GM12891 (cell line): ENCODE results near the gene PCBP3.
"Not testable (repeated sequence)": the region's sequence is repeated elsewhere in the genome, so short reads cannot be mapped to it uniquely, and the experiment has no call there.

Experiments used
- DNase-seq: peaks from one replicate; pipeline ENCODE4 v3.0.0; 2011; ENCODE audit warnings: low spot score; ENCODE audit not compliant: insufficient read length
- FAIRE-seq: peaks from 2 replicates; lab custom pipeline; 2011; peaks lifted over from hg19 to GRCh38; lab: Jason Lieb, UNC
- PAX5 ChIP-seq: IDR thresholded peaks from 2 replicates; pipeline ENCODE4 v1.6.1; 2011; ENCODE audit warnings: low read length, moderate library complexity, mild to moderate bottlenecking; ENCODE audit not compliant: insufficient read depth, severe bottlenecking
- POLR2A ChIP-seq: IDR thresholded peaks from 2 replicates; pipeline ENCODE4 v1.6.1; 2011; ENCODE audit warnings: low read depth, low read length, control low read depth
- POLR2AphosphoS5 ChIP-seq: IDR thresholded peaks from 2 replicates; pipeline ENCODE4 v1.6.1; 2011; ENCODE audit warnings: low read depth, low read length, control low read depth
- POU2F2 ChIP-seq: IDR thresholded peaks from 2 replicates; pipeline ENCODE4 v1.6.1; 2011; ENCODE audit warnings: low read depth, mild to moderate bottlenecking, control low read depth, low read length, moderate library complexity
- SPI1 ChIP-seq: IDR thresholded peaks from 2 replicates; pipeline ENCODE4 v1.6.1; 2011; ENCODE audit warnings: low read depth, low read length, control low read depth
- TAF1 ChIP-seq: IDR thresholded peaks from 2 replicates; pipeline ENCODE4 v1.6.1; 2011; ENCODE audit warnings: low read depth, low read length, control low read depth

Gene PCBP3

GRCh38 chr21:45892156-45892915 is 248.8 kb downstream of the PCBP3 start:
- FAIRE-seq (no peak), DNase-seq (no peak)
- TF ChIP-seq POU2F2 (no peak), POLR2AphosphoS5 (no peak), POLR2A (no peak), SPI1 (no peak), TAF1 (no peak), PAX5 (no peak)

GRCh38 chr21:45892916-45893739 is 249.6 kb downstream of the PCBP3 start:
- DNase-seq (no peak), FAIRE-seq (no peak)
- TF ChIP-seq POLR2A (no peak), POLR2AphosphoS5 (no peak), PAX5 (no peak), POU2F2 (no peak), SPI1 (no peak), TAF1 (no peak)

DNA sequence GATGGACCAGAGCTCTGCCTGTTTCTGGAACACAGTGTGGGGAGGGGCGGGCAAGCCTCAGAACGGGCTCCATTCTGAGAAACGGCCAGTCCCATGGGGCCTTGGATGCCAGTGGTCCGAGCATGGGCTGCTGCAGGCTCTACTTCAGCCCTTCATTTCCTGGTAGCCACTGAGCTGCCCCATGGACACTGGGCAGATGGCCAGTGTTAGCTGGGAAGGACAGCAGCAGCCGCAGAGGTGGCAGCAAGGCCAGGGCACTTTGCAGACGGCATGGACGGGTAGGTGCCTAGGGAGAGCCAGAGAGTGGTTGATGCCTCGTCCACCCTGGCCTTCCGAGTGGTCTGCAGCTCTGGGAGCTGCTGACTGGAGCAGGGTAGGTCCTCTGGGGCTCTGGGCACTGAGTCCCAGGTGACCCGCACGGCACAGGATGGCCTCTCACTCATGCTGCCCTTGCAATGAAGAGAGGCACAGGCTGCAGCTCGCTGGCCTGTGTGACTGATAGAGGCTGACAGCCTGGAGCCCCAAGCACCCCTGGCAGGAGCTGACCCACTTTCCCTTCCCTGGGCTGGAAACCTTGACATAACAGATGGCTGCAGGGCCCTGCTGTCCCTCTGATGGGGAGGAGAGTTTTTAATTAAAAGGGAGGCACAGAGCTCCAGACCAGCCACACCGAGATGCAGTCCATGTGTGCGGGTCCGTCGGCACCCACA is 250.4 kb downstream of the PCBP3 start:
- TF ChIP-seq SPI1 = no peak
- no peak for TF ChIP-seq POLR2A
- no peak for TF ChIP-seq TAF1
- TF ChIP-seq POU2F2 = no peak
- TF ChIP-seq POLR2AphosphoS5 = no peak
- no peak for TF ChIP-seq PAX5
- DNase-seq = no peak
- FAIRE-seq = no peak

DNA sequence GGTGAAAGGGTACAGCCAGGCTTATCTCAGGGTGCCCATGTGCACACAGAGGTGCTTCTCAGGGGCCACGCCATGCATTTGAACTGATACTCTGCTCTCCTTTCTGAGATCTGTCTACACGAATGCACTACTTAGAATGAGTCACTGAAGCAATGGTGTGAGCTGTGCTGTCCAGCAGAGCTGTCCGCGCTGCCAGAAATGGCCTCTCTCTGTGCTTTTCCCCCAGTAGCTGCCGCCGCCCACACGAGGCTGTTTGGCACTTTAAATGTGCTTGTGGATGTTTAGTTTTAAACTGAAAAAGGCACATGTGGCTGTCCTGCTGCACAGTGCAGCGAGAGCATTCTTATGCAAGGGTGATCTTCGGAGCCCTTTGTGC is 250.9 kb downstream of the PCBP3 start:
- FAIRE-seq = no peak
- DNase-seq = no peak

GRCh38 chr21:45894906-45895777 is 251.6 kb downstream of the PCBP3 start:
- FAIRE-seq = no peak
- no peak for DNase-seq
- no peak for TF ChIP-seq PAX5
- TF ChIP-seq SPI1 = no peak
- no peak for TF ChIP-seq POLR2AphosphoS5
- no peak for TF ChIP-seq POLR2A
- no peak for TF ChIP-seq POU2F2
- no peak for TF ChIP-seq TAF1

More for the DNA sequence above, 250.9 kb downstream of the PCBP3 start:
- TF ChIP-seq POLR2A = no peak
- TF ChIP-seq POLR2AphosphoS5 = no peak
- no peak for TF ChIP-seq TAF1
- no peak for TF ChIP-seq PAX5
- TF ChIP-seq SPI1 = no peak
- TF ChIP-seq POU2F2 = no peak

- FAIRE-seq (no peak), DNase-seq (no peak)
- TF ChIP-seq PAX5 = no peak
- TF ChIP-seq TAF1 = no peak
- no peak for TF ChIP-seq POU2F2
- no peak for TF ChIP-seq POLR2AphosphoS5
- no peak for TF ChIP-seq POLR2A
Observed at GRCh38 chr21:45895778-45896370, 252.3 kb downstream of the PCBP3 start.

GRCh38 chr21:45896431-45896830 is 252.9 kb downstream of the PCBP3 start:
- FAIRE-seq, DNase-seq: not testable (repeated sequence)

- no peak for FAIRE-seq
- no peak for DNase-seq
- TF ChIP-seq POLR2A = no peak
- TF ChIP-seq POLR2AphosphoS5 = no peak
- TF ChIP-seq TAF1 = no peak
- no peak for TF ChIP-seq SPI1
- no peak for TF ChIP-seq PAX5
- no peak for TF ChIP-seq POU2F2
Observed at GRCh38 chr21:45897191-45898027, 253.9 kb downstream of the PCBP3 start.
